Measurements from ENCODE around the gene SLIT1.

SLIT1 gene
- total RNA-seq, result 0 to 1.5 (median 0.62) reads per million in 9 experiments

DNA sequence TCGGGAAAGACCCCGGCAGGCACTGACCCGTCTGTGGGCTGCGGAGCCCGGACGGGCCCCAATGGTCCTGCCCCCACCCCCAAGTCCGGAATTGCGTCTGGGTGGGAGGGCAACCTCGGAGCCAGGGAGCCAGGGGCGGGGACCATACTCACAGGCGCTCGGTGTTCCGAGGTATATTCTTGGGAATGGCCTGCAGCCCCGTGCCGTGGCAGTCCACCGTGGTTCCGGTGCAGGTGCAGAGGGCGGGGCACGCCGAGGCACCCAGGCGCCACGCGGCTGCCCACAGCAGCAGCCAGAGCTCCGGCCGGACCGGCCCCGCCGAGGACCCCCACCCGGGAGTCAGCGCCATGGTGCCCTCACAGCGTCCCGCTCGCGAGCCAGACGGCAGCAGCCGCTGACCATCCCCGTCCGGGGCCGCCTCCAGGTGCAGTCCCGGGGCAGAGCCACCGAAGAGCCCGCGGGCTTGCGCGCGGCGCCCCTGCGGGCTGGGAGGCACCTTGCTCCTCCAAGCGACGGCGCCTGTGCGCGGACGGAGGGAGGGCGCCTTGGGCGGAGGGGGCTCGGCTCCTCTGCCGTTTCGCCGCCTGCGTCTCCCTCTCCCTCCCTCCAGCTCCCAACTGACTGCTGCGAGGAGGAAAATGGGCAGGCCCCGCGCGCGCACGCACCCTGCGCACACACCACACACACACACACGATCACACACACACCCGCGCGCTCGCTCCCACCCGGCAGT, at the start of gene SLIT1:
Gene SLIT1 (minus strand): TSS at position 634 of the 733 bp plus-strand sequence. CDS start 285 bp downstream, at position 349.
- H3K36me3 Mint-ChIP-seq (ENCODE audit: insufficient read depth), result no peaks in the 10 kb centered on the region

DNA sequence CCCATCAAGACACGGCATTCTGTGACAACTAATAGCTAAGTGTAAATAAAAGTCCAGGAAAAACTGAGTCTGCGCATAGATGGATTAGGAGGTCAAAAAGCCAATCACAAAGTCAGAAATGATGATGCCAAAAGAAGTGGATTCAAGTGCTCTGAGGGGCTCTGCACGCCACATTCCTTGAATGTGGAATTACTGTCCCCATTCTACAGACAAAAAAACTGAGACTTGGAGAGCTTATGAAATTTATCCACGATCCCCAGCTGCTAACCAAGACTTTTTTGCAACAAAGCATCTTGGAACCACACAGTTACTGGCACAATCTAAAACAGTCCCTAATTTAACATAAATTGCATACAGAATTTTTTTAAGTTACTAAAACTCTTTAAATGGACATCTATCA, 49.6 kb upstream of the SLIT1 start:
- H3K9me3 Mint-ChIP-seq, result no peaks in the 10 kb centered on the region
- H3K4me3 Mint-ChIP-seq, result no peak overlapping the region
- no peaks in the 10 kb centered on the region for H3K4me1 Mint-ChIP-seq (ENCODE audit: low read depth in 2 of 2)
- no peaks in the 10 kb centered on the region for H3K27me3 Mint-ChIP-seq
- no peak overlapping the region for H3K27ac Mint-ChIP-seq
- peaks cover 12% of the 10 kb centered on the region for H3K36me3 Mint-ChIP-seq (ENCODE audit: insufficient read depth)
- ATAC-seq (replicated peaks) (no peak), DNase-seq (no peak)

More for the DNA sequence above, at the start of gene SLIT1:
- Mint-ChIP-seq H3K27ac (no peak within 1 kb of the TSS), H3K4me1 (ENCODE audit: low read depth in 2 of 2) (peaks cover 4 to 9% of the 10 kb centered on the region in 2 donors), H3K4me3 (peak within 1 kb of the TSS; percentile 67), H3K27me3 (peaks cover 79 to 81% of the 10 kb centered on the region in 2 donors), H3K9me3 (no peaks in the 10 kb centered on the region)
- ATAC-seq (replicated peaks), result no peak
- DNase-seq, result no peak

DNA sequence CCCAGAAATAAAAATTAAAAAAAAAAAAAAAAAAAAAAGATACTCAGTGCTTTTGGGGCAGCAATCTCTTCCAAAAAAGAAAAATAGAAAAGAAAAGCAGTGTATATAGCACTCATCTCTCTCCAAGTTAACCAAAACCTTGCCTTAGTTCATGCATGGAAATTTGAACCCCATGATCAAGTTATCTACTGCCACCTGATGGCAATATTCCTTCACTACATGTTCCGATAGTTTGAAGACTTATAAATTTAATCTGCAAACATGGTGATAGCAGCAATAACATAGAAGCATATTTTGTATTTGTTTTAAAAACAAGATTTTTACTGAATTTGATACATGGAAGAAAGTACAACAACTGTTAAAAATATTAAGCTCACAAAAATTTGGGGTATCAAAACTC, 48.6 kb upstream of the SLIT1 start:
- DNase-seq, result no peak
- Mint-ChIP-seq H3K36me3 (ENCODE audit: insufficient read depth) (peaks cover 7% of the 10 kb centered on the region), H3K4me1 (ENCODE audit: low read depth in 2 of 2) (no peaks in the 10 kb centered on the region), H3K9me3 (no peaks in the 10 kb centered on the region), H3K4me3 (no peak overlapping the region), H3K27me3 (no peaks in the 10 kb centered on the region), H3K27ac (no peak overlapping the region)
- no peak for ATAC-seq (replicated peaks)

GRCh38 chr10:97230146-97230545, 44.4 kb upstream of the SLIT1 start:
- no peak overlapping the region for H3K27ac Mint-ChIP-seq
- H3K9me3 Mint-ChIP-seq, result no peaks in the 10 kb centered on the region
- ATAC-seq (replicated peaks) (no peak), DNase-seq (no peak)
- H3K4me3 Mint-ChIP-seq, result no peak overlapping the region
- H3K4me1 Mint-ChIP-seq (ENCODE audit: low read depth in 2 of 2), result no peaks in the 10 kb centered on the region
- no peaks in the 10 kb centered on the region for H3K27me3 Mint-ChIP-seq
- H3K36me3 Mint-ChIP-seq (ENCODE audit: insufficient read depth), result peaks cover under 1% of the 10 kb centered on the region

GRCh38 chr10:97229322-97230015, 43.7 kb upstream of the SLIT1 start:
- peaks cover 0 to 7% of the 10 kb centered on the region in 2 donors for H3K4me1 Mint-ChIP-seq (ENCODE audit: low read depth in 2 of 2)
- no peaks in the 10 kb centered on the region for H3K27me3 Mint-ChIP-seq
- DNase-seq (no peak), ATAC-seq (replicated peaks) (no peak)
- no peak overlapping the region for H3K4me3 Mint-ChIP-seq
- H3K27ac Mint-ChIP-seq, result peak overlapping the region in 1 of 2 donors; percentile 57
- H3K36me3 Mint-ChIP-seq (ENCODE audit: insufficient read depth), result peaks cover 2% of the 10 kb centered on the region
- H3K9me3 Mint-ChIP-seq, result no peaks in the 10 kb centered on the region

DNA sequence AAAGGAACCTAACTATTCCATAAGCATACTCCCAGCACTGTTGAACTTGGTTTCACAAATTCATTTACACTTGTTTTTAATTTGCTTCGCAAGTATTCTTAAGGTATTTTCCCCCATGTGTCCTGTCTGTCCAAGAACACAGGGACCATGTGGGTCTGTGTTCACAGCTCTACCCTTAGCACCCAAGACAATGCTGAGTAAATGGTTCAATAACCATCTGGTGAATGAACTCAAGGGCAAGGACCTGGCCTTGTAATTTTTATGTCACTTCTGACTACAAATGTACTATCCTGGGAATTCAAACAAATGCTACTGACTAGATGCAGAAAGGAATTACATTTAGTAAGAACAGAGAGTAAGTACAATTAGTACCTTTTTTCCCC, 43.0 kb upstream of the SLIT1 start:
- peaks cover 2% of the 10 kb centered on the region for H3K36me3 Mint-ChIP-seq (ENCODE audit: insufficient read depth)
- DNase-seq (no peak), ATAC-seq (replicated peaks) (no peak)
- no peaks in the 10 kb centered on the region for H3K27me3 Mint-ChIP-seq
- no peaks in the 10 kb centered on the region for H3K9me3 Mint-ChIP-seq
- H3K4me1 Mint-ChIP-seq (ENCODE audit: low read depth in 2 of 2), result peaks cover 0 to 8% of the 10 kb centered on the region in 2 donors
- H3K4me3 Mint-ChIP-seq, result no peak overlapping the region
- H3K27ac Mint-ChIP-seq, result no peak overlapping the region

DNA sequence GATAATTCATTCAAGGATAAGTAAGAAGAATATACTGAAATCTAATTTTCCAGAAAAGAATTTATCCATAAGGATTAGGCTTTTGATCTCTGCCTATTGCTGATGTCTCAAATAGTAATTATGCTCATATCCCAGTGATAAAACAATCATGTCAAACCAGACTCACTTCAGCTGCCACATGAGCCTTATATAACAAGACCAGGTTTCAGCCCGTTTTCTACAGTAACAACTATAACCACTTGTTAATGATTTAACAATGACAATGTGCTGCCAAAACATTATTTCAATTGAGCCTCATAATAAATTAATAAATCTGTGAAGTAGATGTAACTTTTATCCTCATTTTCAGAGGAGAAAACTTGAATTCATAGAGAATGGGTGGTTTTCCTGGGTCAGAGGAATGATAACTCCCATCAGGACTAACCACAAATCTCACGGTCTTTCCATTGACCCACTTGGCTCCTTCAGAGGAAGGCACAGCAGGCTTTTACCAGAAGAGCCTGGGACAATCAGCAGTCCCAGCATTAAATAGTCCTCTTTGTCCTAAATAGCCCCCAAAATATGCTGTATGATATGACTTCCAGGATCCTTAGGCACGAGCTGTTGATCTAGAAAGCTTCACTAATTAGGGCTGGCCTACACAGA, 42.5 kb upstream of the SLIT1 start:
- no peaks in the 10 kb centered on the region for H3K27me3 Mint-ChIP-seq
- H3K4me3 Mint-ChIP-seq, result no peak overlapping the region
- DNase-seq (no peak), ATAC-seq (replicated peaks) (no peak)
- no peak overlapping the region for H3K27ac Mint-ChIP-seq
- peaks cover 0 to 8% of the 10 kb centered on the region in 2 donors for H3K4me1 Mint-ChIP-seq (ENCODE audit: low read depth in 2 of 2)
- peaks cover 2% of the 10 kb centered on the region for H3K36me3 Mint-ChIP-seq (ENCODE audit: insufficient read depth)
- no peaks in the 10 kb centered on the region for H3K9me3 Mint-ChIP-seq

DNA sequence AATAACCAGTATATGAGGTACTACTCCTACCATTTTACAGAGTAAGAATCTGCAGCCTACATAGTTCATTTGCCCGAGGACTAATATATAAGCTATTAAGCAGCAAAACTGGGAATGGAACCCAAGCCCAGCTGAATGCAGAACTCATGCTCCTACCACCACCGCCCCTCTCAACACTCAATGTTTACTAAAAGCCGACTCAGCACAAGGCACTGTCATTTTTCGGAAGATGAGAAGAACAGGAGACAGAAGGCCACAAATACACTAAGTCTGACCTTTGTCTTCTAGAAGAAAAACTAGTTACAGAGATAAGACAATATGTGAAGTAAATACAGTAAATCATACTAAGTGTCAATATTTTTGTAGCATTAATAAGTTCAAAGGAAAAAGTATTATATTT, 40.6 kb upstream of the SLIT1 start:
- H3K27ac Mint-ChIP-seq, result no peak overlapping the region
- H3K4me1 Mint-ChIP-seq (ENCODE audit: low read depth in 2 of 2), result peaks cover 0 to 8% of the 10 kb centered on the region in 2 donors
- no peak overlapping the region for H3K4me3 Mint-ChIP-seq
- H3K9me3 Mint-ChIP-seq, result no peaks in the 10 kb centered on the region
- H3K27me3 Mint-ChIP-seq, result no peaks in the 10 kb centered on the region
- no peak for ATAC-seq (replicated peaks)
- peaks cover 2% of the 10 kb centered on the region for H3K36me3 Mint-ChIP-seq (ENCODE audit: insufficient read depth)
- no peak for DNase-seq

DNA sequence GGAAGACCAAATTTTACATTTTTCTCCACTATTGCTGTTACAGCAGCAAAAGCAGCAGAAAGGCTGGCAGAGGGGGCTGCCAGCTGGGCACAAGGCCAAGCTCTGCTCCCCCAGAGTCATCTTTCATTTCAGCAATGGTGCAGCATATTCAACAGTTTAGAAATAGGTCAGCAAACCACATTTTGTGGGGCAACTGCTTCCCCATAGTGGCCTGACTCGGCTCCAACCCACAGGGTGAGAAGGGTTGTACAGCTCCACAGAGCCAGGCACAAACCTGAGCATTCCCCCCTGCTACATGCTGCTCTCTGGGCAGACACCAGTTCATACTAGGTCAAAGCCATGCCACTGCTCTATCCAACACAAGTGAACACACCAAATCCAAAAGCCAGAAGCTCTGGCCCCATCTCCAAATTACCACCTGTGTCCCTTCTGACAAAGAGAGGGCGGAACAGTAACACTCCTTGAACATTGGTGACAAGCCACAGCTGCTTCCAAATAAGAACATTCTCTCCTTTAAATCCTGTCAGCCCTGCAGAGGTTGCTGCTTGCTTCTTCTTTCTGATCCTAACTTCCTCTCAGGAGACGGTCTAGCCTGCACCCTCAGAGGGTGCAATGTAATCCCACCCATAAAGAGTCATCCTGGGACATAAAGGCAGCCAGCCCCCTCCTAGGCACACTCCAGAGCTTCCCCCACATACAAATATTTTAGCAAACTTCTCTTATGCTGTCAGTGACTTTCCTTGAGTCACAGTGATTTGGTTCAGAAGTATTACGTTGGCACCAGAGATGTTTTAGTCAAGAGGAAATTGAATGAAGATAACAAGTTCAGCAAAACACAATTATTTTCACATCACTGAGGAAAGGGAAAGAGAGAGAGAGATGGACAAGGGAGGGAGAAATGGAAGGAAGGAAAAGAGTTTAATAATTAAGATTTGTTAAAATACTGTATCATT, 39.0 kb upstream of the SLIT1 start:
- ATAC-seq (replicated peaks), result no peak
- Mint-ChIP-seq H3K9me3 (no peaks in the 10 kb centered on the region), H3K27me3 (no peaks in the 10 kb centered on the region), H3K27ac (peak overlapping the region in 1 of 2 donors; percentile 4), H3K4me3 (no peak overlapping the region), H3K4me1 (ENCODE audit: low read depth in 2 of 2) (peaks cover 0 to 8% of the 10 kb centered on the region in 2 donors), H3K36me3 (ENCODE audit: insufficient read depth) (peaks cover 7% of the 10 kb centered on the region)
- DNase-seq, result no peak

DNA sequence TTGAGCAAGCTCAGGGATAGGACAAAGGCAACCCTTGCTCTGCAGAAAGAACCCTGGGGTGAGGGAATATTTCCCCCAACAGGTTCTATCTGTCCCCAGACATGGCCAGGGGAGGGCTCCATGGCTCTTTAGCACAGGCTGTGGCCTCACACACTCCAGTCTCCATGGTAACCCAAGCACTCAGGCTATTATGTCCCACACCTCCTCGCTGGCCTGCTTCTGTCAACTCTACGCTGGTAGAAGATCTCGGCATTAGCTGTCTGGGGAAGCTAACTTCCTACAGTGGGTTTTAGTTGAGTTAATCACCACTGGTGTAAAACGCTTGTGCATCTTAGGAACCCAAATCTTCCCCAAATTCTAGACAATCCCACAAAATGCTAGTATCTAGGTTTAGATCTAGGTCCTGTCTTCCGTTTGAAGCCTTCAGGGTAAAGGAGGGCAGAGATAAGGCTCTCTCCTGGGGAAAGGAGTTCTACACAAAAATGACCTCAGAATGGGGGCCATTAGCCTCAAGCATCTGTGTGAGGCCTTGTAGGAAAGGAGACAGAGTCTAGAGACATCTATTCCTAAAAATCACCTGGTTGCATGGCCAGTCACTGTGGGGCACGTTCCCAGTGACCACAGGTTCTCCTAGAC, 36.7 kb upstream of the SLIT1 start:
- DNase-seq (no peak), ATAC-seq (replicated peaks) (no peak)
- Mint-ChIP-seq H3K4me3 (no peak overlapping the region), H3K4me1 (ENCODE audit: low read depth in 2 of 2) (peaks cover 0 to 11% of the 10 kb centered on the region in 2 donors), H3K9me3 (no peaks in the 10 kb centered on the region), H3K27me3 (no peaks in the 10 kb centered on the region), H3K36me3 (ENCODE audit: insufficient read depth) (peaks cover 8% of the 10 kb centered on the region), H3K27ac (no peak overlapping the region)

DNA sequence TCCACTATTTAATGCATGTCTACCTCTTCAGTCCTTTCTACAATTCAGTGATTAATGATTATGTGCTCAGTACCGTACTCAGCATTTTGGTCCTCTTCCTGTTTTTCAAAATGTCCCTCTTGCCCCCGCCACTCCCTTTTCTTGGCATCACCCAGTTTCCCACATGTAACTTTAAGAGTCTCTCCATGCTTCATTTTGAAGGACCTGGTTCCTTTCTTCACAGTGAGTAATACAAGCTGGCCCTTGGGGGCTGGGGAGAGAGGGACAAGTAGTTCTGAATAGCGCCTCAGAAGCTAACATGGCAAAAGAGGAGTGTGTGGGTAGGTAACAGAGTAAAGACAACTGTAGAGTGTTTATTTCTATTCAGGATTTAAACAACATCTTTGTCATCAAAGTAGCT, 34.6 kb upstream of the SLIT1 start:
- Mint-ChIP-seq H3K27ac (no peak overlapping the region), H3K4me1 (ENCODE audit: low read depth in 2 of 2) (peaks cover 0 to 13% of the 10 kb centered on the region in 2 donors), H3K27me3 (no peaks in the 10 kb centered on the region), H3K4me3 (no peak overlapping the region), H3K9me3 (no peaks in the 10 kb centered on the region), H3K36me3 (ENCODE audit: insufficient read depth) (peaks cover 8% of the 10 kb centered on the region)
- ATAC-seq (replicated peaks), result no peak
- DNase-seq, result no peak

DNA sequence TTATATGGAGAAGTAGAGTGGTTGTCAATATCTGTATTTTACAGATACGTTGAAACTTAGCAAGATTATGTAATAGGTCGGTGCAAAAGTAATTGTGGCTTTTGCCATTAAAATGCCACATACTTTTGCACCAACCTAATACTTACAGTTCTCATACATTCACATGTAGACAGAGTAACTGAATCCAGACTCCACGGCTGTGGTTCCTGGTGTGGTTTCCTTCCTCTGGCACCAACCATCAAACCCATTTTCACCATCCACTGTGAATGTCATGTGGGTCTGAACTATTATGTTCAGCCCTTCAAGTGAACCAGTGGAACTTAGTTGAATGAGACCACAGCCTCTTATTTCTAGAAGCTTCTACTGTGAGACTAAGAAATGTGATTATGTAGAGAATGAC, 31.5 kb upstream of the SLIT1 start:
- no peaks in the 10 kb centered on the region for H3K9me3 Mint-ChIP-seq
- H3K4me1 Mint-ChIP-seq (ENCODE audit: low read depth in 2 of 2), result peaks cover 0 to 4% of the 10 kb centered on the region in 2 donors
- H3K4me3 Mint-ChIP-seq, result no peak overlapping the region
- H3K36me3 Mint-ChIP-seq (ENCODE audit: insufficient read depth), result peaks cover 5% of the 10 kb centered on the region
- DNase-seq (no peak), ATAC-seq (replicated peaks) (no peak)
- no peaks in the 10 kb centered on the region for H3K27me3 Mint-ChIP-seq
- peak overlapping the region; percentile 42 to 49 for H3K27ac Mint-ChIP-seq

Data from effector memory CD8-positive, alpha-beta T cell (primary cell).